ENCODE data around the gene EHMT2.

- TF ChIP-seq CTCF (conservative IDR thresholded peaks at IDR 0.05 in 1 of 2, IDR thresholded peaks at IDR 0.05 in 1 of 2; ENCODE audit: extremely low read depth in 1 of 2, insufficient read depth in 1 of 2, low read depth in 1 of 2, low read length in 2 of 2) (no peak), EZH2 (IDR thresholded peaks at IDR 0.05; ENCODE audit: borderline replicate concordance, low read length) (no peak)
These were observed 30.6 kb upstream of the EHMT2 start for GRCh38 chr6:31927863-31928671.
